SH-SY5Y (cell line): ENCODE measurements around the gene GJB4.

Source experiments
- GATA2 ChIP-seq: IDR thresholded peaks from 2 replicates; pipeline ENCODE4 v1.6.1; 2011; ENCODE audit warnings: mild to moderate bottlenecking, low read depth, low read length
- GATA3 ChIP-seq: IDR thresholded peaks from 2 replicates; pipeline ENCODE4 v1.6.1; 2011; ENCODE audit warnings: low read depth, mild to moderate bottlenecking, low read length, moderate library complexity

- TF ChIP-seq GATA2: no peak
- no peak for TF ChIP-seq GATA3
These were observed 48.1 kb upstream of the GJB4 start for GRCh38 chr1:34711485-34711884.
